H1 (cell line): ENCODE measurements around the gene ZC2HC1C. TPM values are rescaled to one million over a fixed set of nuclear protein-coding genes. Genes with fewer than 3 reads are reported as not detected.

Source experiments
- CHD1 ChIP-seq: IDR thresholded peaks from 2 replicates; pipeline ENCODE4 v1.6.1; 2012; ENCODE audit warnings: low read depth, low read length, improper control_type of control experiment
- polyA plus RNA-seq, 7 experiments: library from polyadenylated mRNA; depleted of rRNA in 3 of 7; stranded (reverse) in 5 of 7; unstranded in 2 of 7; fragments of >200 nt in 5 of 7; fragments of 200-250 nt in 2 of 7; gene quantifications; 1 replicate in 5 of 7; 2 replicates in 1 of 7; 4 replicates in 1 of 7; pipeline versions ENCODE4 v1.2.1 to v1.2.3, GENCODE V29; 2011 to 2013; ENCODE audit warnings: missing spikeins in 2 of 7, mixed read lengths in 2 of 7
- total RNA-seq: library from RNA; stranded (reverse); fragmentation: NEBNext Ultra II Directional; extraction: Animal tissue kit (Norgen Biotek cat#: 25700); gene quantifications from 2 replicates; pipeline ENCODE4 v1.2.1, GENCODE V29; 2021

ZC2HC1C gene
- total and polyA plus RNA-seq, 2 of the 8 experiments (the other 6 are each of a cell fraction or from before 2014, with no cell fraction given): 0.57 to 1.2 TPM

- no peak for TF ChIP-seq CHD1
- TF ChIP-seq, all 59 proteins: peak for 0
Measured at GRCh38 chr14:75123991-75124390, 54.5 kb downstream of the ZC2HC1C start (continued).
